ENCODE results near the gene ZNF248.

ZNF248 gene

GRCh38 chr10:37857287-37858211, at the start of gene ZNF248:
ZNF248 (minus strand) TSS chr10:37857610; CDS start chr10:37856310, 1,300 bp downstream.
- H3K4me1 ChIP-seq (ENCODE audit: control insufficient read depth, insufficient read depth, low read length): no peaks in the 10 kb centered on the region
- H3K4me3 ChIP-seq (ENCODE audit: low read depth, low read length): no peak within 1 kb of the TSS
- no peak within 1 kb of the TSS for H3K9ac ChIP-seq (ENCODE audit: low read depth, low read length)
- H3K27me3 ChIP-seq (ENCODE audit: control insufficient read depth, insufficient read depth, low read length): no peaks in the 10 kb centered on the region
- peaks cover 12% of the 10 kb centered on the region for H3K9me3 ChIP-seq (ENCODE audit: control insufficient read depth, insufficient read depth, low read length)
- H3K36me3 ChIP-seq (ENCODE audit: control insufficient read depth, insufficient read depth, low read length): no peaks in the 10 kb centered on the region

DNA sequence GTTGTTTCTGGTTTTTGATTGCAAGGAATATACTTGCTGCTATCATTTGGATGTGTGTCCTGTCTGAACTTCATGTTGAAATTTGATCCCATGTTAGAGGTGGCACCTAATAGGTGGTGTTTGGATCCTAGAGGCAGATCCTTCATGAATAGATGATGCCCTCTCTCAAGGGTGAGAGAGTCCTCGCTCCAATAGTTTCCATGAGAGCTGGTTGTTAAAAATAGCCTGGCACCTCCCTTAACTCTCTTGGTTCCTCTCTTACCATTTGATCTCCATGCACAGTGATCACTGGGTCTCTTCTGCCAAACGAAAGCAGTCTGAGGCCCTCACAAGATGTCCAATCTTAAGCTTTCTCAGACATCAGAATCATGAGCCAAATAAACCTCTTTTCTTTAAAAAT, 49.0 kb upstream of the ZNF248 start:
- Histone ChIP-seq H3K36me3 (ENCODE audit: control insufficient read depth, insufficient read depth, low read length) (no peaks in the 10 kb centered on the region), H3K4me1 (ENCODE audit: control insufficient read depth, insufficient read depth, low read length) (no peaks in the 10 kb centered on the region), H3K4me3 (ENCODE audit: low read depth, low read length) (no peak overlapping the region), H3K9me3 (ENCODE audit: control insufficient read depth, insufficient read depth, low read length) (peaks cover 12% of the 10 kb centered on the region), H3K9ac (ENCODE audit: low read depth, low read length) (no peak overlapping the region), H3K27me3 (ENCODE audit: control insufficient read depth, insufficient read depth, low read length) (no peaks in the 10 kb centered on the region)

DNA sequence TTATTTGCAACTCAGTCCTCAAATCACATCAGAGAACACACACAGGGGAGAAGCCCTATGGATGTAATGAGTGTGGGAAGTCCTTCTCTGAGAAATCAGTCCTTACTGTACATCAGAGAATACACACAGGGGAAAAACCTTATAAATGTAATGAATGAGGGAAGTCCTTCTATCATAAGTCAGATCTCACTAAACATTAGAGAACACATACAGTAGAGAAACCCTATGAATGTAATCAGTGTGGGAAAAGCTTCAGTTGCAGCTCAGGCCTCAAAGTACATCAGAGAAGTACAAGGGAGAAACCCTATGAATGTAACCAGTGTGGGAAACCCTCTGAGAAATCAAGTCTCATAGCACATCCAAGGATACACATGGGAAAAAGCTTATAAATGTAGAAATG, 39.0 kb upstream of the ZNF248 start:
- Histone ChIP-seq H3K9me3 (ENCODE audit: control insufficient read depth, insufficient read depth, low read length) (peaks cover 19% of the 10 kb centered on the region), H3K27me3 (ENCODE audit: control insufficient read depth, insufficient read depth, low read length) (no peaks in the 10 kb centered on the region), H3K36me3 (ENCODE audit: control insufficient read depth, insufficient read depth, low read length) (no peaks in the 10 kb centered on the region), H3K4me3 (ENCODE audit: low read depth, low read length) (no peak overlapping the region), H3K9ac (ENCODE audit: low read depth, low read length) (no peak overlapping the region), H3K4me1 (ENCODE audit: control insufficient read depth, insufficient read depth, low read length) (no peaks in the 10 kb centered on the region)

DNA sequence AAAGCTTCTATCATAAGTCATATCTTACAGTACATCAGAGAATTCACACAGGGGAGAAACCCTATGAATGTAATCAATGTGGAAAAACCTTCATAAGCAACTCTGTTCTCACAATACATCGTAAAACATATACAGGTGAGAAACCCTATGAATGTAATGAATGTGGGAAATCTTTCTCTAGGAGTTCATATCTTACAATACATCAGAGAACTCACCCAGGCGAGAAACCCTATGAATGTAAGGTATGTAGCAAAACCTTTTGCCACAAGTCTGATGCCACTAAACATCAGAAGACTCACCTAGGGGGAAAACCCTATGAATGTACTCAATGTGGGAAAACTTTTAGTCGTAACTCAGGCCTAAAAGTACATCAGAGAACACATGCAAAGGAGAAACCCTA, 38.3 kb upstream of the ZNF248 start:
- Histone ChIP-seq H3K9me3 (ENCODE audit: control insufficient read depth, insufficient read depth, low read length) (peaks cover 24% of the 10 kb centered on the region), H3K4me1 (ENCODE audit: control insufficient read depth, insufficient read depth, low read length) (no peaks in the 10 kb centered on the region), H3K36me3 (ENCODE audit: control insufficient read depth, insufficient read depth, low read length) (peaks cover 3% of the 10 kb centered on the region), H3K27me3 (ENCODE audit: control insufficient read depth, insufficient read depth, low read length) (no peaks in the 10 kb centered on the region), H3K4me3 (ENCODE audit: low read depth, low read length) (no peak overlapping the region), H3K9ac (ENCODE audit: low read depth, low read length) (no peak overlapping the region)

GRCh38 chr10:37885850-37886249, 28.4 kb upstream of the ZNF248 start:
- Histone ChIP-seq H3K9me3 (ENCODE audit: control insufficient read depth, insufficient read depth, low read length) (peaks cover 18% of the 10 kb centered on the region), H3K4me1 (ENCODE audit: control insufficient read depth, insufficient read depth, low read length) (no peaks in the 10 kb centered on the region), H3K27me3 (ENCODE audit: control insufficient read depth, insufficient read depth, low read length) (no peaks in the 10 kb centered on the region), H3K9ac (ENCODE audit: low read depth, low read length) (no peak overlapping the region), H3K36me3 (ENCODE audit: control insufficient read depth, insufficient read depth, low read length) (no peaks in the 10 kb centered on the region), H3K4me3 (ENCODE audit: low read depth, low read length) (no peak overlapping the region)

- no peak overlapping the region for H3K9ac ChIP-seq (ENCODE audit: low read depth, low read length)
- H3K27me3 ChIP-seq (ENCODE audit: control insufficient read depth, insufficient read depth, low read length): no peaks in the 10 kb centered on the region
- peaks cover 12% of the 10 kb centered on the region for H3K9me3 ChIP-seq (ENCODE audit: control insufficient read depth, insufficient read depth, low read length)
- H3K4me1 ChIP-seq (ENCODE audit: control insufficient read depth, insufficient read depth, low read length): no peaks in the 10 kb centered on the region
- H3K4me3 ChIP-seq (ENCODE audit: low read depth, low read length): no peak overlapping the region
- H3K36me3 ChIP-seq (ENCODE audit: control insufficient read depth, insufficient read depth, low read length): no peaks in the 10 kb centered on the region
These were observed 15.5 kb upstream of the ZNF248 start for GRCh38 chr10:37872955-37873354.

GRCh38 chr10:37872283-37872682, 14.9 kb upstream of the ZNF248 start:
- Histone ChIP-seq H3K4me1 (ENCODE audit: control insufficient read depth, insufficient read depth, low read length) (no peaks in the 10 kb centered on the region), H3K9ac (ENCODE audit: low read depth, low read length) (no peak overlapping the region), H3K4me3 (ENCODE audit: low read depth, low read length) (no peak overlapping the region)

DNA sequence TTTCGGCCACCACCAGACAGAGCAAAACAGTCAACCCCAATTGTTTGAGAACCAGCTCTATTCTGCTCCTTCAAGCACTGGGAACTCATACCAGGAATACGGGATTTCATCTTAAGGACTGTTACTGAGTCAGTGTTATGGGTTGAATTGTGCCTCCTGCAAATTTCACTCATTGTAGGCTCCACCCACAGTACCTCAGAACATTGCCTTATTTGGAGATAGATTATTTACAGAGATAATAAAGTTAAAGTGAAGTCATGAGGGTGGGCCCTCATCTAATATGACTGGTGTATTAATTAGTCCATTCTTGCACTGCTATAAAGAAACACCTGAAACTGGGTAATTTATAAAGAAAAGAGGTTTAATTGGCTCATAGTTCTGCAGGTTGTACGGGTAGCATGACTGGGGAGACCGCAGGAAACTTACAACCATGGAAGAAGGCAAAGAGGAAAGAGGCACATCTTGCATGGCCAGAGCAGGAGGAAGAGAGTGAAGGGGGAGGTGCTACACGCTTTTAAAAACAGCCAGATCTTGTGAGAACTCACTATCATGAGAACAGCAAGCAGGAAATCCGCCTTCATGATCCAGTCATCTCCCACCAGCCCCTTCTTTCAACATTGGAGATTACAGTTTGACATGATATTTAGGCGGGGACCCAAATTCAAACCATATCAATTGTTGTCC, 14.3 kb upstream of the ZNF248 start:
- Histone ChIP-seq H3K4me1 (ENCODE audit: control insufficient read depth, insufficient read depth, low read length) (no peaks in the 10 kb centered on the region), H3K9me3 (ENCODE audit: control insufficient read depth, insufficient read depth, low read length) (peaks cover 15% of the 10 kb centered on the region), H3K4me3 (ENCODE audit: low read depth, low read length) (no peak overlapping the region), H3K27me3 (ENCODE audit: control insufficient read depth, insufficient read depth, low read length) (no peaks in the 10 kb centered on the region), H3K9ac (ENCODE audit: low read depth, low read length) (no peak overlapping the region), H3K36me3 (ENCODE audit: control insufficient read depth, insufficient read depth, low read length) (no peaks in the 10 kb centered on the region)

More at GRCh38 chr10:37872283-37872682, 14.9 kb upstream of the ZNF248 start:
- Histone ChIP-seq H3K9me3 (ENCODE audit: control insufficient read depth, insufficient read depth, low read length) (peaks cover 15% of the 10 kb centered on the region), H3K36me3 (ENCODE audit: control insufficient read depth, insufficient read depth, low read length) (no peaks in the 10 kb centered on the region), H3K27me3 (ENCODE audit: control insufficient read depth, insufficient read depth, low read length) (no peaks in the 10 kb centered on the region)

DNA sequence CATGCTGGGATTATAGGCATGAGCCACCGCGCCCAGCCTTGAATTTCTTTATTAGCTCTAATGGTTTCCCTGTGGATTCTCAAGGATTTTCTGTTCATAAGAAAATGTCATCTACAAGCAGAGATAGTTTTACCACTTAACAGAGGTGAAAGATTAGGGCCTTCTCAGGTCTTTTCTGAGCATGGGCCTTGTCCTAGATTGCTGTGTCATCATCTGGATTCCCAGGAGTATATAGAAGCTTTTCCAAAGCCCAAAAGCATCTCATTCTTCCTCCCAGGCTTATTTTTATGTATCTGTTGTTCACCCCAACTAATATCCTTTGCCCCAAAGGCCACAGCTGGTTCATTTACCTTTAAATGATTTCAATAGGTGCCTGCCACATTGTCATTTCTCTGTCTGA, 13.7 kb upstream of the ZNF248 start:
- Histone ChIP-seq H3K27me3 (ENCODE audit: control insufficient read depth, insufficient read depth, low read length) (no peaks in the 10 kb centered on the region), H3K4me1 (ENCODE audit: control insufficient read depth, insufficient read depth, low read length) (no peaks in the 10 kb centered on the region), H3K4me3 (ENCODE audit: low read depth, low read length) (no peak overlapping the region), H3K9me3 (ENCODE audit: control insufficient read depth, insufficient read depth, low read length) (peaks cover 15% of the 10 kb centered on the region), H3K9ac (ENCODE audit: low read depth, low read length) (no peak overlapping the region), H3K36me3 (ENCODE audit: control insufficient read depth, insufficient read depth, low read length) (no peaks in the 10 kb centered on the region)

DNA sequence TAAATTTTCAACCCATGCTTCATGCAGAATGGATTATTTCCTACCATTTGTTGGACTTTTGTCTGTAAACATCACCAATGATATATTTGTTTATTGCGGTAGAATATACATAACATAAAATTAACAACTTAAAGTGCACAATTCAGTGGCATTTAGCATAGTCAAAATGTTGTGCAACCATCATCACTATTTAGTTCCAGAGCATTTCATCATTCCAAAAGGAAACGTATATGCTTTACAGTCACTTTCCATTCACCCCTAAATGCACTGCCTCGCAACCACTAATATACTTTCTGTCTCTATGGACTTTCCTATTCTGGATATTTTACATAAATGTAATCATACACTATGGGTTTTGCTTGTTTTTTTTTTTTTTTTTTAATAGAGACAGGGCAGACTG, 11.4 kb upstream of the ZNF248 start:
- no peaks in the 10 kb centered on the region for H3K36me3 ChIP-seq (ENCODE audit: control insufficient read depth, insufficient read depth, low read length)
- no peak overlapping the region for H3K4me3 ChIP-seq (ENCODE audit: low read depth, low read length)
- no peaks in the 10 kb centered on the region for H3K4me1 ChIP-seq (ENCODE audit: control insufficient read depth, insufficient read depth, low read length)
- peaks cover 17% of the 10 kb centered on the region for H3K9me3 ChIP-seq (ENCODE audit: control insufficient read depth, insufficient read depth, low read length)
- H3K27me3 ChIP-seq (ENCODE audit: control insufficient read depth, insufficient read depth, low read length): no peaks in the 10 kb centered on the region
- no peak overlapping the region for H3K9ac ChIP-seq (ENCODE audit: low read depth, low read length)

- Histone ChIP-seq H3K9ac (ENCODE audit: low read depth, low read length) (no peak overlapping the region), H3K9me3 (ENCODE audit: control insufficient read depth, insufficient read depth, low read length) (peaks cover 17% of the 10 kb centered on the region), H3K4me3 (ENCODE audit: low read depth, low read length) (no peak overlapping the region)
These were observed 8.8 kb upstream of the ZNF248 start for GRCh38 chr10:37865957-37866803.

More at GRCh38 chr10:37865957-37866803, 8.8 kb upstream of the ZNF248 start:
- no peaks in the 10 kb centered on the region for H3K27me3 ChIP-seq (ENCODE audit: control insufficient read depth, insufficient read depth, low read length)
- no peaks in the 10 kb centered on the region for H3K36me3 ChIP-seq (ENCODE audit: control insufficient read depth, insufficient read depth, low read length)
- no peaks in the 10 kb centered on the region for H3K4me1 ChIP-seq (ENCODE audit: control insufficient read depth, insufficient read depth, low read length)

Measured in iPS-15b (cell line).